Coronary artery (tissue), 2 donors: ENCODE data around the gene MAPT.

Source experiments
- DNase-seq: peaks from one replicate; pipeline ENCODE4 v3.0.0-alpha.2; 2017; ENCODE audit warnings: low spot score
- H3K27ac ChIP-seq, 2 donors: fragments of 200-600 bp; sonication (generic); one replicate each; pipeline ENCODE4 v1.5.1; 2016 to 2019
- H3K4me3 ChIP-seq: fragments of 200-600 bp; sonication (generic); 2 replicates; pipeline ENCODE4 v1.5.1; 2016; ENCODE audit warnings: mild to moderate bottlenecking, moderate library complexity
- TF ChIP-seq, protein P1 (sequence below): fragments of 200-600 bp; sonication (generic); IDR thresholded peaks from one replicate; pipeline ENCODE4 v1.5.1; 2019; ENCODE audit warnings: antibody characterized with exemption

The MAPT gene

DNA sequence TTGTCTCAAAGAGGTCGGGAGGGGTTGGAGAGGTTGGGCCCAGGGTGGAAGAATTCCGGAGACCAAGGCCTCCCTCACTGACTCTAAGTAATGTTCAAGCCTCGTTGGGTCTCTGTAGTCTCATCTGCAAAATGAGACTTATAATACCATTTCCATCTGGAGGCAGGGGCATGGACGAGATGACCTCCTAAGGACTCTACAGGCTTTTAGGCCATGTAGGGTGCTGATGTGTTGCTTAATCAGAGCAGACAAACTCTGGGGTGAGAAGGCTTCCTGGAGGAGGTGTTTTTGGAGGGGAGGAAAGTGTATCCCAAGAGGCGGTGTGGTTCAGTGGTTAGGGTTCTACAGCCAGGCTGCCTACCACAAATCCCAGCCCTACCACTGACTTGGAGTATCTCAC, 46.6 kb upstream of the MAPT start:
- no peak overlapping the region for H3K4me3 ChIP-seq
- no peak overlapping the region for H3K27ac ChIP-seq
- TF ChIP-seq, protein P1, sequence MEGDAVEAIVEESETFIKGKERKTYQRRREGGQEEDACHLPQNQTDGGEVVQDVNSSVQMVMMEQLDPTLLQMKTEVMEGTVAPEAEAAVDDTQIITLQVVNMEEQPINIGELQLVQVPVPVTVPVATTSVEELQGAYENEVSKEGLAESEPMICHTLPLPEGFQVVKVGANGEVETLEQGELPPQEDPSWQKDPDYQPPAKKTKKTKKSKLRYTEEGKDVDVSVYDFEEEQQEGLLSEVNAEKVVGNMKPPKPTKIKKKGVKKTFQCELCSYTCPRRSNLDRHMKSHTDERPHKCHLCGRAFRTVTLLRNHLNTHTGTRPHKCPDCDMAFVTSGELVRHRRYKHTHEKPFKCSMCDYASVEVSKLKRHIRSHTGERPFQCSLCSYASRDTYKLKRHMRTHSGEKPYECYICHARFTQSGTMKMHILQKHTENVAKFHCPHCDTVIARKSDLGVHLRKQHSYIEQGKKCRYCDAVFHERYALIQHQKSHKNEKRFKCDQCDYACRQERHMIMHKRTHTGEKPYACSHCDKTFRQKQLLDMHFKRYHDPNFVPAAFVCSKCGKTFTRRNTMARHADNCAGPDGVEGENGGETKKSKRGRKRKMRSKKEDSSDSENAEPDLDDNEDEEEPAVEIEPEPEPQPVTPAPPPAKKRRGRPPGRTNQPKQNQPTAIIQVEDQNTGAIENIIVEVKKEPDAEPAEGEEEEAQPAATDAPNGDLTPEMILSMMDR, result no peak
- no peak for DNase-seq

DNA sequence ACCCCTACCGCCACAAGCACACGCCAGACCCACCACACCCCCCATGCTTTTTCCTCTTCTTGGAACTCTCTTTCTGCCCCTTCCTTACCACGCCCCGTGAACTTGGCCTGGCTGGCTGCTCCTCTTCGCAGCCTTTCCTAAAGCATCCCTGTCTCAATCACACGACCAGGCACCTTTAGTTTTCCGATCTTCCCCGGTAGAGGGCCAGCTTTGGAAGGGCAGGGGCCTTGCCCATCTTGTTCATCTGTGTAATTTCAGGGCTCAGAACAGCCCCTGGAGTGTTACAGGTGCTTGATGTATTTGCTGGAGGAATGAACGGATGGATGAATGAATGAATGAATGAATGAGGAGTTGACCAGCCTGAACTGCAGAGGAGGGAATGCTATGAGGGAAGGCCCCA, 45.9 kb upstream of the MAPT start:
- Histone ChIP-seq H3K4me3 (no peak overlapping the region), H3K27ac (no peak overlapping the region)
- no peak for DNase-seq
- TF ChIP-seq, protein P1, result no peak

DNA sequence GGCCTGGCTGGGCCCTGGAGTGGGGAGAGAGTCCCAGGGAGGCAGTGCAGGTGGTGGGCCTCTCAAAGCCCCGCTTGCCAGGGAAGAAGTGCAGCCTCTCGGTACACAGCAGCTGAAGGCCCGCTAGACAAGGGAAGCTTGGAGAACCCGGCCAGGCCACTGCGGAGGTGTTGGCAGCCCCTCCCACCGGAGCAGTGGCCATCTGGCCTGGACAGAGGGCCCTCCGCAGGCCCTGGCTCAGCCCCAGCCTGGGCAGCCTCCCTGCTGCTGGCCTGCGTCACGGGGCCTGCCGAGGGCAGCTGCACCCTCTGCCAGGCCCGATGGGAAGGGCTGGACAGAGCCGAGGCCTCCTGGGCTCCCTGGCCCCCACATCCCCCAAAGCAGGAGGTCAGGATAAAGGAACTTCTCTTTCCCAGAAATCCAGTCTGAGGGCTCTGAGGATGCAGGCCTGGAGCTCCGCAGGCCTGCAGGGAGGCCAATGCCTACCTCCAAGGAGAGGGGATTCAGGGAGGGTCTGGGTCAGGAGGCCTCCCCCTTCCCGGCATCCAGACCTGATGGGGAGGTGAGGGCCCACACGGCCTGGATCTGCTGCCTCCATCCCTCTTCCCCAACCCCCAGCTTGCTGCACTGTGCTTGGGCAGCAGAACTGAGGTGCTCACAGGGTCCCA, 45.4 kb upstream of the MAPT start:
- no peak for DNase-seq
- no peak overlapping the region for H3K27ac ChIP-seq
- H3K4me3 ChIP-seq, result no peak overlapping the region
- TF ChIP-seq, protein P1, result no peak

DNA sequence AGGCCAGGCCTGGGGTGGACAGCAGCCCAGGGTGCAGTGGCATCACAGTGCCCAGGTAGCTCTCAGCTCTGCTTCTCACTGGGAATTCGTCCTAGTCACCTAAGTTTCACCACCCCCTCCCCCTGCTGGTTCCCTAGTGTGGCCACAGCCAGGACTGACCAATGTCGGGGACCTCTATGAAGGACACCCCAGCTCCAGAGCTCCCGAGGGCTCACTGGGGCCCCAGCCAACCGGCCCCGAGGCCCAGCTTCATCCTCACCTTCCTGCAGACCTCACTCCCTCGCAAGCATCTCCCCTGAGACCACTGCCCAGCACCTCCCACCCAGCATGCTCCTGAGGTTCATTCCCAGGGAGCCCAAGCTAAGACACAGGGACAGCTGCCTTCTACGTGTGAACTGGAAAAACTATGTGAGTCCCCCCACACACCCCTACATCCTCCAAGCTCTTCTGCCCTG, 44.8 kb upstream of the MAPT start:
- Histone ChIP-seq H3K27ac (no peak overlapping the region), H3K4me3 (no peak overlapping the region)
- DNase-seq, result no peak
- TF ChIP-seq, protein P1, result no peak

DNA sequence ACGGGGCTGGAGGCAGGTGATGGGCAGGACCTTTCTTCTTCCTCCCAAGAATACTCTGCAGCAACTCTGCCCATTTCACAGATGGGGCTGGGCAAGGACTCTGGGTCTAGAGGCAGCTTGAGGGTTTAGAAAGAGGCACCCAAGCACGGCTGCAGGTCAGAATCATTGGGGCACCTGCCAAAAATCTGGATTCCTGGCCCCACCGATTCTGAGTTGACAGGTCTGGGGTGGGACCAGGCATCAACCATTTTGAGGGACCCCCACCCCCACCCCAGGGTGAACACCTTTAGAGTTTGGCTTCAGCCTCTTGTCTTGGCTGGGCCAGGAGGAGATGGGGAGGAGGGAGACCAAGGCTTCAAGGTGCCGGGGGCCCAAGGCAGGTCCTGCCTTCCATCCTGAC, 44.3 kb upstream of the MAPT start:
- TF ChIP-seq, protein P1, result no peak

DNA sequence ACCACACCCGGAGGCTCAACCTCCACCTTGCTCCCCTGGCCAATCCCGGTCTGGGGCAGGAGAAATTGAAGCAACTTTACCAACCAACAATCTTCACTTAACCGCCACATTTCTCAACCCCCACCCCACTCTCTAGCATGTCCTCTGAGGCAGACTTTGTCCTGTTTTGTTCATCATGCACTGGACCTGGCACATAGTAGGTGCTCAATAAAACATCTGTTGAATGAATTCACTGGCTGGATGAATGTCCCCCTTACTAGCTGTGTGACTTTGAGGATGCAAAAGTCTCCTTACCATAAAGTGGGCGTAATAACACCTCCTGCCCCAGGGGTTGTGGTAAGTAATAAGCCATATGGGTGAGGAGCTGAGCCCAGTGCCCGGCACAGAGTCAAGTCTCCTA, 43.9 kb upstream of the MAPT start:
- DNase-seq, result no peak
- no peak overlapping the region for H3K27ac ChIP-seq
- no peak overlapping the region for H3K4me3 ChIP-seq
- TF ChIP-seq, protein P1, result no peak

More for the DNA sequence above, 44.3 kb upstream of the MAPT start:
- H3K4me3 ChIP-seq, result no peak overlapping the region
- no peak for DNase-seq
- H3K27ac ChIP-seq, result no peak overlapping the region

DNA sequence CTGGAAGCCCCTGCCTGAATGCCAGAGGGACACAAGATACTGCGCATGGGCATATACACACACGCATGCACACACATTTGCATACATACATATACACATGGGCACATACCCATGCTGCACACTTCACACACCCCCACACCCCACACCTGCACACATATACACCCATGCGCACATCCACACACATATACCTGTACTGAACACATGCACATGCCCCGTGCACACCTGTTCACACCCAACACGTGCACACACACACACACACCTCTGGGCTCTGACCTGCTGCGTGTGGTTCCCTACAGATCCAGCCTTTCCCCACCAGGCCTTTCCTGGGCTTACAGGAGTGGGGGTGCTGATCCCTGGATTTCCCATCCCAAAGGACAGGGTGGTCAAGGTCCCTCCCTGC, 43.3 kb upstream of the MAPT start:
- Histone ChIP-seq H3K4me3 (no peak overlapping the region), H3K27ac (no peak overlapping the region)
- no peak for DNase-seq
- TF ChIP-seq, protein P1, result no peak
